Measurements from ENCODE around the gene ITCH. TPM values are rescaled to one million over a fixed set of nuclear protein-coding genes. Genes with fewer than 3 reads are reported as not detected.

ITCH gene
- total RNA-seq, 1 experiment from 2014 or later: 78.8 TPM

DNA sequence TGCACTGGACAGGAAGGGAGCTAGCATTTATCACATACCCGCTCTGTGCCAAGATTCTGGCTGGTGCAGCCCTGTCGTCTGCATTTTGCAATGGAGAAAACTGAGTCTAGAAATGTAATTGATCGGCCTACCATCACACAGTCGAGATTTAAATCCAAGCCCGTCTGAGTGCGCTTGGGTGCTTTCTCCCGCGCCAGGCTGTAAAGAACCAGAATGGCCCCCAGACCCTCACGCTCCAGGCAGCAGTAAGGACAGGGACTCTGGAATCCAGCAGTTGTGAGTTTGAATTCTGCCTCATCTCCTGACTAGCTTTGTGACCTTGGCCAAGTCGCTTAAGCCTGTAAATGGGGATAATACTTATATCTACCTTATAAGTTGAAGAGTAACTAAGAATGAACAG, 163.9 kb downstream of the ITCH start:
- ATAC-seq: no peak
- H2AFZ ChIP-seq (ENCODE audit: low read depth, low read length, poor library complexity, severe bottlenecking): no peak overlapping the region
- peaks cover 56% of the 10 kb centered on the region for H3K79me2 ChIP-seq (ENCODE audit: insufficient read depth, low read length)
- TF ChIP-seq ZFX (IDR thresholded peaks at IDR 0.05) (no peak), REST (IDR thresholded peaks at IDR 0.05; ENCODE audit: low read depth) (no peak), EGR1 (IDR thresholded peaks at IDR 0.05; ENCODE audit: low read depth) (no peak), CBX3 (IDR thresholded peaks at IDR 0.05; ENCODE audit: low read depth) (no peak), SP1 (IDR thresholded peaks at IDR 0.05; ENCODE audit: low read depth) (no peak), POLR2AphosphoS5 (IDR thresholded peaks at IDR 0.05; ENCODE audit: low read depth, low read length) (no peak), FOSL1 (IDR thresholded peaks at IDR 0.05; ENCODE audit: low read depth) (no peak), EZH2 (IDR thresholded peaks at IDR 0.05) (no peak), CEBPB (IDR thresholded peaks at IDR 0.05; ENCODE audit: low read depth) (no peak), SIN3A (IDR thresholded peaks at IDR 0.05; ENCODE audit: low read depth) (no peak), ELF1 (IDR thresholded peaks at IDR 0.05; ENCODE audit: borderline replicate concordance, low read depth) (no peak), ZNF274 (IDR thresholded peaks at IDR 0.05; ENCODE audit: low read depth, low read length) (no peak), TCF7L2 (IDR thresholded peaks at IDR 0.05; ENCODE audit: borderline replicate concordance, extremely low read depth, insufficient read depth, insufficient read length) (no peak), RAD21 (IDR thresholded peaks at IDR 0.05; ENCODE audit: low read depth) (no peak), POLR2A (IDR thresholded peaks at IDR 0.05; ENCODE audit: borderline replicate concordance, extremely low read depth, insufficient read depth, insufficient read length) (no peak), YY1 (IDR thresholded peaks at IDR 0.05; ENCODE audit: extremely low read depth, insufficient replicate concordance, low read depth, low read length) (no peak), JUND (IDR thresholded peaks at IDR 0.05) (no peak), CTCF (IDR thresholded peaks at IDR 0.05 in 2 of 3, conservative IDR thresholded peaks at IDR 0.05 in 1 of 3; ENCODE audit: borderline replicate concordance in 1 of 3, insufficient read depth in 1 of 3, low read depth in 2 of 3, low read length in 2 of 3) (no peak)
- TF ChIP-seq, protein P1, sequence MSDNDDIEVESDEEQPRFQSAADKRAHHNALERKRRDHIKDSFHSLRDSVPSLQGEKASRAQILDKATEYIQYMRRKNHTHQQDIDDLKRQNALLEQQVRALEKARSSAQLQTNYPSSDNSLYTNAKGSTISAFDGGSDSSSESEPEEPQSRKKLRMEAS (IDR thresholded peaks at IDR 0.05): no peak
- TF ChIP-seq, protein P2, sequence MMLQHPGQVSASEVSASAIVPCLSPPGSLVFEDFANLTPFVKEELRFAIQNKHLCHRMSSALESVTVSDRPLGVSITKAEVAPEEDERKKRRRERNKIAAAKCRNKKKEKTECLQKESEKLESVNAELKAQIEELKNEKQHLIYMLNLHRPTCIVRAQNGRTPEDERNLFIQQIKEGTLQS (IDR thresholded peaks at IDR 0.05): no peak
- POLR2A ChIA-PET: no interaction called here
- H3K9me2 ChIP-seq (ENCODE audit: insufficient read depth): no peaks in the 10 kb centered on the region
- peak overlapping the region; percentile 73 for H3K4me2 ChIP-seq (ENCODE audit: low read length)
- peaks cover 30 to 44% of the 10 kb centered on the region in 2 experiments for H3K4me1 ChIP-seq (ENCODE audit: control insufficient read depth in 1 of 2, insufficient read depth in 2 of 2, low read length in 2 of 2)
- H3K4me3 ChIP-seq (replicated peaks in 1 of 2; ENCODE audit: low read depth in 1 of 2, low read length in 2 of 2): no peak overlapping the region
- H3K27me3 ChIP-seq (ENCODE audit: insufficient read depth, low read length): no peaks in the 10 kb centered on the region
- no peak for DNase-seq (ENCODE audit: low read depth, low spot score)
- RAD21 ChIA-PET (ENCODE audit: low non-redundant PET in 1 of 2, low total read pairs in 2 of 2, uncharacterized antibody in 2 of 2, unreplicated experiment in 2 of 2): interaction anchor here in 1 of 2 experiments (0.8 kb wide), 1 partner anchor 214 kb away, joined by 3 read pairs; no protein-coding TSS in a partner anchor
- no TSS peak for BruUV-seq (replicated peaks)
- H3K27ac ChIP-seq (ENCODE audit: low read depth, low read length): peak overlapping the region; percentile 78
- intact Hi-C loops (cut with micrococcal nuclease): no loop called here
- CTCF ChIA-PET: interaction anchor here (6.0 kb wide), 1 partner anchor 214 kb away, joined by 127 read pairs; no protein-coding TSS in a partner anchor
- no peaks in the 10 kb centered on the region for H3K9me3 ChIP-seq (ENCODE audit: control insufficient read depth in 1 of 2, insufficient read depth in 1 of 2, low read depth in 1 of 2, low read length in 2 of 2)
- no peaks in the 10 kb centered on the region; the same call in 1 of the 2 replicates for H4K20me1 ChIP-seq (ENCODE audit: insufficient read depth)
- peak overlapping the region; percentile 59 for H3K9ac ChIP-seq (ENCODE audit: low read length)
- H3K36me3 ChIP-seq (ENCODE audit: control insufficient read depth in 1 of 2, insufficient read depth in 2 of 2, low read length in 2 of 2): peaks cover 10 to 36% of the 10 kb centered on the region in 2 experiments
